Glutamatergic neuron (in vitro differentiated cells): ENCODE measurements around the gene EED. TPM values are rescaled to one million over a fixed set of nuclear protein-coding genes. Genes with fewer than 3 reads are reported as not detected.
"Not testable (repeated sequence)": the region's sequence is repeated elsewhere in the genome, so short reads cannot be mapped to it uniquely, and the experiment has no call there.

ENCODE experiments used
- DNase-seq: peaks from one replicate; pipeline ENCODE4 v3.0.0; 2022
- H3K27ac Mint-ChIP-seq: one replicate; pipeline ENCODE4 v1.8.0; 2020; ENCODE audit warnings: mild to moderate bottlenecking, mixed read lengths, inconsistent platforms; ENCODE audit not compliant: unreplicated experiment
- H3K27me3 Mint-ChIP-seq: one replicate; pipeline ENCODE4 v1.8.0; 2020; ENCODE audit warnings: mild to moderate bottlenecking, moderate library complexity, mixed read lengths, inconsistent platforms; ENCODE audit not compliant: unreplicated experiment
- H3K36me3 Mint-ChIP-seq: one replicate; pipeline ENCODE4 v1.8.0; 2020; ENCODE audit warnings: mild to moderate bottlenecking, mixed read lengths, inconsistent platforms; ENCODE audit not compliant: unreplicated experiment
- H3K4me1 Mint-ChIP-seq: one replicate; pipeline ENCODE4 v1.8.0; 2020; ENCODE audit warnings: mild to moderate bottlenecking, low read depth, mixed read lengths, inconsistent platforms; ENCODE audit not compliant: unreplicated experiment
- H3K4me3 Mint-ChIP-seq: one replicate; pipeline ENCODE4 v1.8.0; 2020; ENCODE audit warnings: mild to moderate bottlenecking, mixed read lengths, inconsistent platforms; ENCODE audit not compliant: unreplicated experiment
- H3K9me3 Mint-ChIP-seq: one replicate; pipeline ENCODE4 v1.8.0; 2020; ENCODE audit warnings: mild to moderate bottlenecking, moderate library complexity, mixed read lengths, inconsistent platforms; ENCODE audit not compliant: unreplicated experiment
- CTCF ChIP-seq: fragments of 200-600 bp; sonication (generic); IDR thresholded peaks from one replicate; pipeline ENCODE4 v1.5.0; 2021; ENCODE audit not compliant: partially characterized antibody, unreplicated experiment
- total RNA-seq: library from RNA; stranded (reverse); fragmentation: NEBNext Ultra II Directional; extraction: Animal tissue kit (Norgen Biotek cat#: 25700); gene quantifications from one replicate; pipeline ENCODE4 v1.2.1, GENCODE V29; 2021; ENCODE audit not compliant: unreplicated experiment

EED gene
- total RNA-seq, 1 donor from 2014 or later = 17.9 TPM

- Mint-ChIP-seq H3K4me1 (no peaks in the 10 kb centered on the region), H3K27ac (no peak overlapping the region), H3K4me3 (no peak overlapping the region), H3K9me3 (no peaks in the 10 kb centered on the region), H3K27me3 (no peaks in the 10 kb centered on the region), H3K36me3 (no peaks in the 10 kb centered on the region)
- TF ChIP-seq CTCF = peak; percentile 73
- DNase-seq = peak; percentile 63
These were observed 26.1 kb upstream of the EED start for GRCh38 chr11:86218125-86219084.

GRCh38 chr11:86219311-86220193, 25.0 kb upstream of the EED start:
- TF ChIP-seq CTCF = no peak
- no peak overlapping the region for H3K27ac Mint-ChIP-seq
- DNase-seq = no peak
- H3K9me3 Mint-ChIP-seq = no peaks in the 10 kb centered on the region
- H3K4me3 Mint-ChIP-seq = no peak overlapping the region
- no peaks in the 10 kb centered on the region for H3K27me3 Mint-ChIP-seq
- no peaks in the 10 kb centered on the region for H3K36me3 Mint-ChIP-seq
- no peaks in the 10 kb centered on the region for H3K4me1 Mint-ChIP-seq

- H3K36me3 Mint-ChIP-seq = no peaks in the 10 kb centered on the region
These were observed 23.9 kb upstream of the EED start for GRCh38 chr11:86220653-86221052.

GRCh38 chr11:86222081-86222480, 22.5 kb upstream of the EED start:
- Mint-ChIP-seq H3K4me3 (no peak overlapping the region), H3K9me3 (no peaks in the 10 kb centered on the region), H3K27me3 (no peaks in the 10 kb centered on the region), H3K4me1 (no peaks in the 10 kb centered on the region), H3K27ac (no peak overlapping the region), H3K36me3 (no peaks in the 10 kb centered on the region)
- no peak for TF ChIP-seq CTCF
- no peak for DNase-seq

More at GRCh38 chr11:86220653-86221052, 23.9 kb upstream of the EED start:
- no peak for TF ChIP-seq CTCF
- Mint-ChIP-seq H3K27ac (no peak overlapping the region), H3K27me3 (no peaks in the 10 kb centered on the region), H3K4me3 (no peak overlapping the region), H3K9me3 (no peaks in the 10 kb centered on the region), H3K4me1 (no peaks in the 10 kb centered on the region)
- no peak for DNase-seq

- not testable (repeated sequence) for H3K9me3 Mint-ChIP-seq, H3K4me1 Mint-ChIP-seq, H3K27me3 Mint-ChIP-seq, H3K36me3 Mint-ChIP-seq, H3K4me3 Mint-ChIP-seq, H3K27ac Mint-ChIP-seq, DNase-seq
These were observed 20.0 kb upstream of the EED start for GRCh38 chr11:86224575-86224974.

- not testable (repeated sequence) for H3K27ac Mint-ChIP-seq, H3K4me3 Mint-ChIP-seq, H3K9me3 Mint-ChIP-seq
These were observed 19.2 kb upstream of the EED start for GRCh38 chr11:86225344-86225743.

More at GRCh38 chr11:86225344-86225743, 19.2 kb upstream of the EED start:
- not testable (repeated sequence) for H3K27me3 Mint-ChIP-seq, H3K36me3 Mint-ChIP-seq, H3K4me1 Mint-ChIP-seq, DNase-seq
